Neural progenitor cell (in vitro differentiated cells): ENCODE measurements around the gene MAPK10. TPM values are rescaled to one million over a fixed set of nuclear protein-coding genes. Genes with fewer than 3 reads are reported as not detected.

Experiments
- DNase-seq: peaks from one replicate; pipeline ENCODE4 v3.0.0-alpha.2; 2016; ENCODE audit warnings: low spot score
- H2AFZ ChIP-seq: fragments of 200-600 bp; sonication (generic); replicated peaks from 2 replicates; pipeline ENCODE4 v1.6.1; 2016; ENCODE audit warnings: antibody characterized with exemption
- H3F3A ChIP-seq: fragments of 200-600 bp; sonication (generic); 2 replicates; pipeline ENCODE4 v1.6.1; 2016; ENCODE audit warnings: antibody characterized with exemption, low read depth
- H3K27ac ChIP-seq: fragments of 200-600 bp; sonication (generic); 2 replicates; pipeline ENCODE4 v1.5.1; 2016; ENCODE audit warnings: mild to moderate bottlenecking
- H3K27me3 ChIP-seq: fragments of 200-600 bp; sonication (generic); 2 replicates; pipeline ENCODE4 v1.6.1; 2016; ENCODE audit warnings: mild to moderate bottlenecking, moderate library complexity
- H3K36me3 ChIP-seq: fragments of 200-600 bp; sonication (generic); 2 replicates; pipeline ENCODE4 v1.5.1; 2016
- H3K4me1 ChIP-seq: fragments of 200-600 bp; sonication (generic); 2 replicates; pipeline ENCODE4 v1.6.1; 2016; ENCODE audit warnings: mixed run types
- H3K4me2 ChIP-seq: fragments of 200-600 bp; sonication (generic); 2 replicates; pipeline ENCODE4 v1.6.1; 2016
- H3K4me3 ChIP-seq: fragments of 200-600 bp; sonication (generic); 2 replicates; pipeline ENCODE4 v1.5.1; 2016
- H3K79me2 ChIP-seq: fragments of 200-600 bp; sonication (generic); 2 replicates; pipeline ENCODE4 v1.6.1; 2016; ENCODE audit warnings: low read depth
- H3K9ac ChIP-seq: fragments of 200-600 bp; sonication (generic); 2 replicates; pipeline ENCODE4 v1.6.1; 2016
- H3K9me3 ChIP-seq: fragments of 200-600 bp; sonication (generic); 2 replicates; pipeline ENCODE4 v1.5.1; 2016; ENCODE audit warnings: low read depth
- H4K20me1 ChIP-seq: fragments of 200-600 bp; sonication (generic); 2 replicates; pipeline ENCODE4 v1.6.1; 2016; ENCODE audit warnings: low read depth
- H3K27ac Mint-ChIP-seq: 3 replicates; pipeline ENCODE4 v1.8.0; 2021; ENCODE audit warnings: mixed read lengths
- H3K27me3 Mint-ChIP-seq: 2 replicates; pipeline ENCODE4 v1.8.0; 2022; ENCODE audit warnings: low read depth, mild to moderate bottlenecking, inconsistent platforms, moderate library complexity, mixed read lengths; ENCODE audit not compliant: insufficient read depth
- H3K36me3 Mint-ChIP-seq: 3 replicates; pipeline ENCODE4 v1.8.0; 2021; ENCODE audit warnings: mixed read lengths
- H3K4me1 Mint-ChIP-seq: 3 replicates; pipeline ENCODE4 v1.8.0; 2021; ENCODE audit warnings: mixed read lengths
- H3K4me3 Mint-ChIP-seq: 3 replicates; pipeline ENCODE4 v1.8.0; 2021; ENCODE audit warnings: mild to moderate bottlenecking, moderate library complexity, mixed read lengths
- H3K9me3 Mint-ChIP-seq: 3 replicates; pipeline ENCODE4 v1.8.0; 2020; ENCODE audit warnings: mixed read lengths
- CTCF ChIP-seq: fragments of 200-600 bp; sonication (generic); IDR thresholded peaks from 2 replicates; pipeline ENCODE4 v1.5.1; 2017; ENCODE audit warnings: antibody characterized with exemption, mild to moderate bottlenecking
- EZH2 ChIP-seq: fragments of 200-600 bp; sonication (generic); IDR thresholded peaks from 2 replicates; pipeline ENCODE4 v1.6.1; 2017; ENCODE audit warnings: antibody characterized with exemption, mild to moderate bottlenecking, moderate library complexity
- EZH2phosphoT487 ChIP-seq: fragments of 200-600 bp; sonication (generic); IDR thresholded peaks from 2 replicates; pipeline ENCODE4 v1.6.1; 2017; ENCODE audit warnings: antibody characterized with exemption
- total RNA-seq: library from RNA; depleted of rRNA; stranded (reverse); fragments of >200 nt; gene quantifications from 2 replicates; pipeline ENCODE4 v1.2.3, GENCODE V29; 2015; ENCODE audit warnings: low replicate concordance

MAPK10 gene
- total RNA-seq, 1 donor from 2014 or later: 383 TPM

GRCh38 chr4:86155766-86156165 is 204.1 kb downstream of the MAPK10 start:
- no peaks in the 10 kb centered on the region for H3K27me3 ChIP-seq
- H3F3A ChIP-seq: peaks cover 33% of the 10 kb centered on the region
- Mint-ChIP-seq H3K36me3 (peaks cover 21% of the 10 kb centered on the region), H3K4me3 (no peak overlapping the region), H3K4me1 (peaks cover 16% of the 10 kb centered on the region), H3K27ac (no peak overlapping the region), H3K9me3 (no peaks in the 10 kb centered on the region), H3K27me3 (peaks cover 3% of the 10 kb centered on the region)
- peak overlapping the region; percentile 62 for H3K4me2 ChIP-seq
- no peaks in the 10 kb centered on the region for H3K79me2 ChIP-seq
- no peak overlapping the region for H3K9ac ChIP-seq
- no peak for TF ChIP-seq EZH2phosphoT487
- H4K20me1 ChIP-seq: no peaks in the 10 kb centered on the region
- no peak overlapping the region for H3K4me3 ChIP-seq
- H3K9me3 ChIP-seq: no peaks in the 10 kb centered on the region
- no peak for DNase-seq
- H3K27ac ChIP-seq: peak overlapping the region; percentile 90
- no peak overlapping the region for H2AFZ ChIP-seq
- H3K36me3 ChIP-seq: peaks cover 14% of the 10 kb centered on the region
- H3K4me1 ChIP-seq: peaks cover 17% of the 10 kb centered on the region

GRCh38 chr4:86152454-86152853 is 207.4 kb downstream of the MAPK10 start:
- peaks cover 7% of the 10 kb centered on the region for H3K36me3 ChIP-seq
- H3K9ac ChIP-seq: no peak overlapping the region
- no peak overlapping the region for H3K27ac ChIP-seq
- Mint-ChIP-seq H3K9me3 (no peaks in the 10 kb centered on the region), H3K36me3 (peaks cover 24% of the 10 kb centered on the region), H3K27ac (no peak overlapping the region), H3K27me3 (peaks cover 3% of the 10 kb centered on the region), H3K4me1 (peaks cover 16% of the 10 kb centered on the region), H3K4me3 (no peak overlapping the region)
- peaks cover 18% of the 10 kb centered on the region for H3F3A ChIP-seq
- no peaks in the 10 kb centered on the region for H4K20me1 ChIP-seq
- H3K79me2 ChIP-seq: no peaks in the 10 kb centered on the region
- DNase-seq: no peak
- H2AFZ ChIP-seq: no peak overlapping the region
- no peaks in the 10 kb centered on the region for H3K9me3 ChIP-seq
- no peak overlapping the region for H3K4me2 ChIP-seq
- H3K4me3 ChIP-seq: no peak overlapping the region
- TF ChIP-seq CTCF: no peak
- peaks cover 17% of the 10 kb centered on the region for H3K4me1 ChIP-seq
- H3K27me3 ChIP-seq: no peaks in the 10 kb centered on the region

- peak overlapping the region; percentile 32 for H3K27ac Mint-ChIP-seq
- H3K36me3 ChIP-seq: peaks cover 11% of the 10 kb centered on the region
- H3K27me3 Mint-ChIP-seq: peaks cover 3% of the 10 kb centered on the region
- no peaks in the 10 kb centered on the region for H3K27me3 ChIP-seq
- H3K36me3 Mint-ChIP-seq: peaks cover 27% of the 10 kb centered on the region
- H3K79me2 ChIP-seq: no peaks in the 10 kb centered on the region
- no peaks in the 10 kb centered on the region for H4K20me1 ChIP-seq
- H3K9me3 Mint-ChIP-seq: no peaks in the 10 kb centered on the region
- H3K9ac ChIP-seq: no peak overlapping the region
- H3K4me3 ChIP-seq: no peak overlapping the region
- no peak overlapping the region for H3K4me2 ChIP-seq
- TF ChIP-seq EZH2: no peak
- no peak for TF ChIP-seq EZH2phosphoT487
- no peak for TF ChIP-seq CTCF
- H3K27ac ChIP-seq: no peak overlapping the region
- no peak overlapping the region for H3K4me3 Mint-ChIP-seq
- no peak overlapping the region for H2AFZ ChIP-seq
- H3K4me1 Mint-ChIP-seq: peaks cover 6% of the 10 kb centered on the region
- peaks cover 8% of the 10 kb centered on the region for H3K4me1 ChIP-seq
- no peak for DNase-seq
- peaks cover 5% of the 10 kb centered on the region for H3F3A ChIP-seq
- H3K9me3 ChIP-seq: no peaks in the 10 kb centered on the region
These were observed 208.7 kb downstream of the MAPK10 start for GRCh38 chr4:86151196-86151595.

GRCh38 chr4:86141161-86141560 is 218.7 kb downstream of the MAPK10 start:
- no peak overlapping the region for H2AFZ ChIP-seq
- no peaks in the 10 kb centered on the region for H3F3A ChIP-seq
- no peak overlapping the region for H3K9ac ChIP-seq
- H3K79me2 ChIP-seq: no peaks in the 10 kb centered on the region
- no peak for DNase-seq
- no peak overlapping the region for H3K4me2 ChIP-seq
- H3K4me3 Mint-ChIP-seq: no peak overlapping the region
- no peaks in the 10 kb centered on the region for H3K27me3 Mint-ChIP-seq
- no peak overlapping the region for H3K4me3 ChIP-seq
- no peak overlapping the region for H3K27ac ChIP-seq
- no peaks in the 10 kb centered on the region for H4K20me1 ChIP-seq
- no peaks in the 10 kb centered on the region for H3K4me1 ChIP-seq
- H3K4me1 Mint-ChIP-seq: no peaks in the 10 kb centered on the region
- H3K27ac Mint-ChIP-seq: no peak overlapping the region
- H3K36me3 ChIP-seq: peaks cover 22% of the 10 kb centered on the region
- peaks cover 23% of the 10 kb centered on the region for H3K36me3 Mint-ChIP-seq
- no peaks in the 10 kb centered on the region for H3K27me3 ChIP-seq
- TF ChIP-seq EZH2 (no peak), CTCF (no peak), EZH2phosphoT487 (no peak)
- no peaks in the 10 kb centered on the region for H3K9me3 ChIP-seq
- H3K9me3 Mint-ChIP-seq: peaks cover 8% of the 10 kb centered on the region
